ENCODE results near the gene PLXNB2.

DNA sequence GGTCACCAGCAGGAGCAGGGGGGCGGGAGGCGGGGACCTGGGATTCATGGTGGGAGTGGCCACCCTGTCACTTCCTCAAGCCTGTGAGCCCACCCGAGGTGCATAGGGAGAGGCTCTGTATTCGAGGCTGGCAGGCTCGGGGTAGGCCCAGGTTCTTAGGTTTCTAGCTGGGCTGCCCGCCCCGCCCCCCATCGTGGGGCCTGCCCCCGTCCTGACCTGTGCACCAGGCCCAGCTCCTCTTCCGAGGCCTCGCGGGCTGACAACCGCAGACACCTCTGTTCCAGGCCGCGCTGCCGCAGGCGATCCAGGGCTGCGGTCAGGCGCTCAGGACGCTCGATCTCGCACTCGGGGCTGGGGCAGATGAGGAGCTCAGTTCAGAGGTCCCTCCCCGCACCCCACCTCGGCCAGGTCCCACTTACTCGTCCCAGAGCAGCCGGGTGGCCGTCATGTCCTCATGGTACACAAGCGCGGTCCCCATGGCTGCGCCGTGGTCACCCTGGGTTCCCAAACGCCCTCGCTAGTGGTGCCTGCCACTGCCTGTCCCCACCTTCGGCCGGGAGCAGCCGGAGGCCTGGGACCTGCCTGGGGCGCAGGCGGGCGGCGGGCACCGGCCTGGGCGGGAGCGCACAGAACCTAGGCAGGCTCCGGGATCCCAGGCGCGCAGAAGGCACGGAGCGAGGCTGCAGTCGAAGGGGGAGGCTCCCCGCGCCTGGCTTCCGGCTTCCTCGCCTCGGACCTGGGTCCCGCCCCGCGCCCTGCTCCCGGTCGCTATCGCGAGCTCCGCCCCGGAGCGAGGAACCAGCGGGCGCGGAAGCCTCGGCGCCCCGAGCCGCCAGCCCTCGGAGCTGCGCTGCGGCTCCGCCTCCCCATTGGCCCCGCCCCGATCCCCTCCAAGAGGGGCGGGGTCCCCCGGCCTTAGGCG lies 56.6 kb downstream of the PLXNB2 start, which contains the start of gene HDAC10:
- TF ChIP-seq, protein P1, sequence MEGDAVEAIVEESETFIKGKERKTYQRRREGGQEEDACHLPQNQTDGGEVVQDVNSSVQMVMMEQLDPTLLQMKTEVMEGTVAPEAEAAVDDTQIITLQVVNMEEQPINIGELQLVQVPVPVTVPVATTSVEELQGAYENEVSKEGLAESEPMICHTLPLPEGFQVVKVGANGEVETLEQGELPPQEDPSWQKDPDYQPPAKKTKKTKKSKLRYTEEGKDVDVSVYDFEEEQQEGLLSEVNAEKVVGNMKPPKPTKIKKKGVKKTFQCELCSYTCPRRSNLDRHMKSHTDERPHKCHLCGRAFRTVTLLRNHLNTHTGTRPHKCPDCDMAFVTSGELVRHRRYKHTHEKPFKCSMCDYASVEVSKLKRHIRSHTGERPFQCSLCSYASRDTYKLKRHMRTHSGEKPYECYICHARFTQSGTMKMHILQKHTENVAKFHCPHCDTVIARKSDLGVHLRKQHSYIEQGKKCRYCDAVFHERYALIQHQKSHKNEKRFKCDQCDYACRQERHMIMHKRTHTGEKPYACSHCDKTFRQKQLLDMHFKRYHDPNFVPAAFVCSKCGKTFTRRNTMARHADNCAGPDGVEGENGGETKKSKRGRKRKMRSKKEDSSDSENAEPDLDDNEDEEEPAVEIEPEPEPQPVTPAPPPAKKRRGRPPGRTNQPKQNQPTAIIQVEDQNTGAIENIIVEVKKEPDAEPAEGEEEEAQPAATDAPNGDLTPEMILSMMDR (conservative IDR thresholded peaks at IDR 0.05 in 1 of 2, IDR thresholded peaks at IDR 0.05 in 1 of 2; ENCODE audit: low read depth in 1 of 2, low read length in 2 of 2), result no peak
- TF ChIP-seq EZH2 (IDR thresholded peaks at IDR 0.05; ENCODE audit: low read length, missing control alignments), result no peak
